CD4-positive, alpha-beta T cell treated with Interleukin-17A for 4 hours (primary cell): Measurements from ENCODE around the gene ZNF586.

Experiments
- DNase-seq: peaks from one replicate; pipeline ENCODE4 v3.0.0-alpha.2; 2020; ENCODE audit warnings: mixed read lengths

The ZNF586 gene

GRCh38 chr19:57825511-57825910, 56.0 kb downstream of the ZNF586 start:
- no peak for DNase-seq

- no peak for DNase-seq
Observed at GRCh38 chr19:57829316-57829715, 59.8 kb downstream of the ZNF586 start.

- peak; percentile 49 for DNase-seq
Observed at GRCh38 chr19:57830071-57830602, 60.7 kb downstream of the ZNF586 start, which contains the start of gene ZNF587B. Gene ZNF587B, plus strand, starts transcription at chr19:57830299. Its CDS starts 230 bp downstream, at chr19:57830529.
